Fibroblast of mammary gland (primary cell): ENCODE data around the gene TMEM217.
"Not testable (repeated sequence)": the region's sequence is repeated elsewhere in the genome, so short reads cannot be mapped to it uniquely, and the experiment has no call there.

Experiments used
- DNase-seq: peaks from one replicate; pipeline ENCODE4 v3.0.0-alpha.2; 2010; ENCODE audit warnings: low read depth
- H3K4me3 ChIP-seq: 2 replicates; pipeline ENCODE4 v1.5.1; 2011; ENCODE audit warnings: low read depth, mild to moderate bottlenecking, low read length, moderate library complexity; ENCODE audit not compliant: control insufficient read depth
- CTCF ChIP-seq: conservative IDR thresholded peaks from 2 replicates; pipeline ENCODE4 v1.5.1; 2011; ENCODE audit warnings: low read depth, low read length, inconsistent platforms; ENCODE audit not compliant: control insufficient read depth, insufficient read depth

TMEM217 gene

GRCh38 chr6:37202788-37203491 lies 55.0 kb downstream of the TMEM217 start:
- TF ChIP-seq CTCF, result no peak
- DNase-seq, result no peak

GRCh38 chr6:37201726-37202125 lies 56.2 kb downstream of the TMEM217 start:
- TF ChIP-seq CTCF, result no peak
- H3K4me3 ChIP-seq, result no peak overlapping the region
- no peak for DNase-seq

More at GRCh38 chr6:37202788-37203491, 55.0 kb downstream of the TMEM217 start:
- H3K4me3 ChIP-seq, result no peak overlapping the region

- no peak overlapping the region for H3K4me3 ChIP-seq
- TF ChIP-seq CTCF, result no peak
- no peak for DNase-seq
Observed at GRCh38 chr6:37200085-37200484, 57.9 kb downstream of the TMEM217 start.

- not testable (repeated sequence) for DNase-seq
Observed at GRCh38 chr6:37196451-37196850, 61.5 kb downstream of the TMEM217 start.

GRCh38 chr6:37194886-37195285 lies 63.1 kb downstream of the TMEM217 start:
- H3K4me3 ChIP-seq, DNase-seq: not testable (repeated sequence)

More at GRCh38 chr6:37196451-37196850, 61.5 kb downstream of the TMEM217 start:
- not testable (repeated sequence) for H3K4me3 ChIP-seq

- no peak overlapping the region for H3K4me3 ChIP-seq
- TF ChIP-seq CTCF, result no peak
- no peak for DNase-seq
Observed at GRCh38 chr6:37192666-37193065, 65.3 kb downstream of the TMEM217 start.

GRCh38 chr6:37190159-37190535 lies 67.8 kb downstream of the TMEM217 start:
- peak; percentile 17 for DNase-seq
- no peak overlapping the region for H3K4me3 ChIP-seq
- no peak for TF ChIP-seq CTCF

GRCh38 chr6:37188962-37189510 lies 68.9 kb downstream of the TMEM217 start:
- no peak for TF ChIP-seq CTCF
- DNase-seq, result no peak
- no peak overlapping the region for H3K4me3 ChIP-seq
